HFFc6 (cell line): ENCODE results near the gene RPP25L. TPM values are rescaled to one million over a fixed set of nuclear protein-coding genes. Genes with fewer than 3 reads are reported as not detected.

Source experiments
- DNase-seq: peaks from one replicate; pipeline ENCODE4 v3.0.0-alpha.2; 2018
- H3K27ac Mint-ChIP-seq: 2 replicates; pipeline ENCODE4 v1.8.0; 2020; ENCODE audit warnings: mild to moderate bottlenecking, mixed read lengths
- H3K27me3 Mint-ChIP-seq: 2 replicates; pipeline ENCODE4 v1.8.0; 2021; ENCODE audit warnings: mild to moderate bottlenecking, moderate library complexity, mixed read lengths; ENCODE audit not compliant: insufficient read depth
- H3K36me3 Mint-ChIP-seq: 2 replicates; pipeline ENCODE4 v1.8.0; 2021; ENCODE audit warnings: low read depth, mixed read lengths
- H3K4me1 Mint-ChIP-seq: 2 replicates; pipeline ENCODE4 v1.8.0; 2020; ENCODE audit warnings: low read depth, mixed read lengths
- H3K4me3 Mint-ChIP-seq: 2 replicates; pipeline ENCODE4 v1.8.0; 2020; ENCODE audit warnings: mild to moderate bottlenecking, moderate library complexity, mixed read lengths
- H3K9me3 Mint-ChIP-seq: 2 replicates; pipeline ENCODE4 v1.8.0; 2020; ENCODE audit warnings: mild to moderate bottlenecking, mixed read lengths
- total RNA-seq, 6 experiments: library from RNA; stranded (reverse); fragmentation: NEBNext Ultra II Directional; extraction: Animal tissue kit (Norgen Biotek cat#: 25700); gene quantifications; 2 replicates in 1 of 6; 3 replicates in 5 of 6; pipeline ENCODE4 v1.2.3, GENCODE V29; 2021
- TF ChIP-seq, protein P1 (sequence below): fragments of 200-600 bp; sonication (generic); IDR thresholded peaks from 2 replicates; pipeline ENCODE4 v1.5.0; 2021; ENCODE audit warnings: antibody characterized with exemption, mild to moderate bottlenecking

RPP25L gene
- total RNA-seq, 6 experiments from 2014 or later: 16.1 to 22.0 (median 19.6) TPM

- Mint-ChIP-seq H3K9me3 (no peaks in the 10 kb centered on the region), H3K27ac (no peak overlapping the region), H3K36me3 (0 out of 2 replicates have a peak, but pooled peaks cover 8% of the 10 kb centered on the region), H3K27me3 (peaks cover 37% of the 10 kb centered on the region), H3K4me1 (peaks cover 20% of the 10 kb centered on the region), H3K4me3 (no peak overlapping the region)
- TF ChIP-seq, protein P1, sequence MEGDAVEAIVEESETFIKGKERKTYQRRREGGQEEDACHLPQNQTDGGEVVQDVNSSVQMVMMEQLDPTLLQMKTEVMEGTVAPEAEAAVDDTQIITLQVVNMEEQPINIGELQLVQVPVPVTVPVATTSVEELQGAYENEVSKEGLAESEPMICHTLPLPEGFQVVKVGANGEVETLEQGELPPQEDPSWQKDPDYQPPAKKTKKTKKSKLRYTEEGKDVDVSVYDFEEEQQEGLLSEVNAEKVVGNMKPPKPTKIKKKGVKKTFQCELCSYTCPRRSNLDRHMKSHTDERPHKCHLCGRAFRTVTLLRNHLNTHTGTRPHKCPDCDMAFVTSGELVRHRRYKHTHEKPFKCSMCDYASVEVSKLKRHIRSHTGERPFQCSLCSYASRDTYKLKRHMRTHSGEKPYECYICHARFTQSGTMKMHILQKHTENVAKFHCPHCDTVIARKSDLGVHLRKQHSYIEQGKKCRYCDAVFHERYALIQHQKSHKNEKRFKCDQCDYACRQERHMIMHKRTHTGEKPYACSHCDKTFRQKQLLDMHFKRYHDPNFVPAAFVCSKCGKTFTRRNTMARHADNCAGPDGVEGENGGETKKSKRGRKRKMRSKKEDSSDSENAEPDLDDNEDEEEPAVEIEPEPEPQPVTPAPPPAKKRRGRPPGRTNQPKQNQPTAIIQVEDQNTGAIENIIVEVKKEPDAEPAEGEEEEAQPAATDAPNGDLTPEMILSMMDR: no peak
- DNase-seq: no peak
Observed at GRCh38 chr9:34630402-34631154, 18.7 kb upstream of the RPP25L start.

GRCh38 chr9:34629491-34629808 lies 17.6 kb upstream of the RPP25L start:
- H3K27ac Mint-ChIP-seq: no peak overlapping the region
- no peaks in the 10 kb centered on the region for H3K9me3 Mint-ChIP-seq
- DNase-seq: no peak
- no peaks in the 10 kb centered on the region for H3K36me3 Mint-ChIP-seq
- peak overlapping the region; percentile 69 for H3K4me3 Mint-ChIP-seq
- H3K27me3 Mint-ChIP-seq: peaks cover 46% of the 10 kb centered on the region
- peaks cover 16% of the 10 kb centered on the region for H3K4me1 Mint-ChIP-seq
- TF ChIP-seq, protein P1: no peak

- TF ChIP-seq, protein P1: 0 out of 2 replicates have a peak, but pooled peaks have one; percentile 10
- no peaks in the 10 kb centered on the region for H3K36me3 Mint-ChIP-seq
- no peak within 1 kb of the TSS for H3K27ac Mint-ChIP-seq
- peaks cover 16% of the 10 kb centered on the region for H3K4me1 Mint-ChIP-seq
- H3K27me3 Mint-ChIP-seq: peaks cover 50% of the 10 kb centered on the region
- H3K4me3 Mint-ChIP-seq: peak within 1 kb of the TSS; percentile 76
- no peaks in the 10 kb centered on the region for H3K9me3 Mint-ChIP-seq
- no peak for DNase-seq
Observed at GRCh38 chr9:34628656-34629490, 17.0 kb upstream of the RPP25L start, which contains the start of gene ARID3C. ARID3C (minus strand) TSS chr9:34629066; CDS start chr9:34628014, 1,052 bp downstream.

DNA sequence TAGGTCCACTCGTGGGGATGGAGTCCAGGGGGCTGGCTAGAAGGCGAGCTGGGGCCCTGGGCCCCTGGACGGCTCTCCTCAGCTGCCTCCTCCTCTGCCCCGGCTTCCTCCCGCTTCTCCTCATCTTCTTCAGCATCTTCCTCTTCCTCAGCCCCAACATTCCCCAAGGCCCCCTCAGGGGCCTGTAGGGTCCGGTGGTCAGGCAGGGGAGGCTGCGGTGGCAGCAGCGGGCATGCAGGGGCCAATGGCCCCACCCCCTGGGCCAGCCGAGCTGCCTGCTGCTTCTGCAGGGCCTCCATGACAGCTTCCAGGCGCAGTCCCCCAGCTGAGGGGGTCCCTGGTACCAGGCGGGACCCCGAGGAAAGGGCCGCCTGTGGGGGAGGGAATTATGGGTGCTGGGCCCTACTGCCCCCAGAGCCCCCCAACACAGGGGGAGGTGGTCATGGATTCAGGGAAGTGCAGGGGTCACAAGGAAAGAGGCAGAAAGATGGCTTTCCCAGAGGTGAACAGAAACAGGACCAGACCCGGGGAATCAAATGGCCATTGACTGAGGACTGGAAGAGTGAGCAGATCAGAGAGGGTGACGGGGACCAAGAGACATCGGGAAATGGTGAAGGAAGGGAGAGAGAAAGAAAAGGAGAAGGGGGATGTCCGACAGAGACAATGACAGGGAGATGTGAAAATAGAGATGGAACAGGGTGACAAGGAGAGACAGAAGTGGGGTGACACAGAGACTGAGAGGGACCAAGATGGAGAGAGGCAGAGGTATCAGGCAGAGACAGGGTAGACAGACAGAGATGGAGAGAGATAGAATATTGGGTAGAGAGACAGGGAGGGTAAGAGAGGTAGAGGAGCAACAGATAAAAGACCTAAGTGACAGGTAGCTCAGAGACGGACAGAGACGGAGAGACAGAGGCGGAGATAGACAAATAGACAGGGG lies 16.1 kb upstream of the RPP25L start:
- TF ChIP-seq, protein P1: no peak
- H3K4me1 Mint-ChIP-seq: peaks cover 18% of the 10 kb centered on the region
- H3K4me3 Mint-ChIP-seq: peak overlapping the region; percentile 76
- no peak overlapping the region for H3K27ac Mint-ChIP-seq
- peaks cover 54% of the 10 kb centered on the region for H3K27me3 Mint-ChIP-seq
- DNase-seq: no peak
- no peaks in the 10 kb centered on the region for H3K36me3 Mint-ChIP-seq
- no peaks in the 10 kb centered on the region for H3K9me3 Mint-ChIP-seq

GRCh38 chr9:34625186-34625486 lies 13.2 kb upstream of the RPP25L start:
- no peak for DNase-seq
- Mint-ChIP-seq H3K27ac (no peak overlapping the region), H3K4me1 (peaks cover 25% of the 10 kb centered on the region), H3K4me3 (no peak overlapping the region), H3K27me3 (peaks cover 50% of the 10 kb centered on the region), H3K9me3 (no peaks in the 10 kb centered on the region), H3K36me3 (no peaks in the 10 kb centered on the region)
- TF ChIP-seq, protein P1: no peak
